Inferior parietal cortex (tissue), 1 donor: ENCODE results near the gene HDGFL2.

Source experiments
- DNase-seq: peaks from one replicate; pipeline ENCODE4 v3.0.0-alpha.2; 2016; ENCODE audit errors: extremely low spot score

HDGFL2 gene

DNA sequence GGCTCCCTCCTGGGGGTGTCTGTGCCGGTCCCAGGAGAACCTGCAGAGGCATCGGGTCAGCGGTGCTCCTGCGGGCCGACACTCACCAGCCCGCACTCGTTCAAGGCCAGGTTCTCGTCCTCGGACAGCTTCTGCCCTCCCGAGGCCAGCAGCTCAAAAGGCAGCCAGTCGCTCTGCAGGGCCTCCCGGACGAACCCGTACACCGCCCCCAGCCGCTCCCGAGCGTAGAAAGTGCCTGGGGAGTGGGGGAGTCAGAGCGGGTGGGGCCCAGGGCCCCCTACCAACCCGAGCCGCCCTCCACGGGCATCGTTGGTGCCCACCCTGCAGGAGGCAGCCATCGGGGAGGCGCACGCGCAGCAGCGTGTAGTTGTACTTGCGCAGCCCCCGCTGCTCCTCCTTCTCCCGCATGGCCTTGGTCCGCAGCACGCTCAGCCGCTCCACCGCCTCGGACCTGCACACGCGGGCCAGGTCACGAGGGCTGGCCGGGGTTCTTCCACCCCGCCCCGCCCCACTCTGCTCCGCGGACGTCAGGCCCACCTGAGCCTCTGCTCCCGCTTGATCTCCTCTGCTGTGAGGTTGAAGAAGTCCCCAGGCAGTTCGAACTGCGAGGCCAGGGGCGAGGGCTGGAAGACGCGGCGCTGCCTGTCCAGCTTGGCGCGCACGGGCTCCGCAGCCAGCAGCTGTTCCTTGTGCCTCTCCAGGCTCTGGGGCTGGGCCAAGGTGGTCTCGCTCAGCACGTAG lies 26.0 kb upstream of the HDGFL2 start:
- DNase-seq: no peak

DNA sequence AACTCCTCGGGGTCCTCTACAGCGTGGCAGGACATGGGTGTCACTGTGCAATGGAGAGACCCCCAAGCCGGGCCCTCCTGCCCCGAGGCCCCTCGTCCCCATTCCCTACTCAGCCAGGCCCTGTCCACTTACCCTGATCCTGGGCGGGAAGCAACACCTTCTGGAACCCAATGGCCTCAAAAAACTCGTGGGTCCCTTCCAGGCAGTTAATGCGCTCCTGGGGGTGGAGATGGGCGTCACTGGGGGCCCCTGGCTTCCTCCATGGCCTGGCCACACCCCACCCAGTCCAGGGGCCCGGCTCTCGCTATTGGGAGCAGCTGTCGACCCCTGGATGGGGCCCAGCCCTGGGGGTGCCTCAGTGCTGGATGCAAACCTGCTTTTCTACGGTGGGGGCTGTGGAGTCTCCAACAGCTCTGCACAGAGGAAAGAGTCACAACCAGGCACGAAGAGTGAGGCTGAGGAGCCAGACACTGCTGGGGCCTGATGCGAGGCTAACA lies 25.3 kb upstream of the HDGFL2 start:
- DNase-seq: no peak

- DNase-seq: no peak
Observed at GRCh38 chr19:4447327-4448146, 24.6 kb upstream of the HDGFL2 start.

GRCh38 chr19:4448147-4448985 lies 23.7 kb upstream of the HDGFL2 start:
- DNase-seq: no peak

DNA sequence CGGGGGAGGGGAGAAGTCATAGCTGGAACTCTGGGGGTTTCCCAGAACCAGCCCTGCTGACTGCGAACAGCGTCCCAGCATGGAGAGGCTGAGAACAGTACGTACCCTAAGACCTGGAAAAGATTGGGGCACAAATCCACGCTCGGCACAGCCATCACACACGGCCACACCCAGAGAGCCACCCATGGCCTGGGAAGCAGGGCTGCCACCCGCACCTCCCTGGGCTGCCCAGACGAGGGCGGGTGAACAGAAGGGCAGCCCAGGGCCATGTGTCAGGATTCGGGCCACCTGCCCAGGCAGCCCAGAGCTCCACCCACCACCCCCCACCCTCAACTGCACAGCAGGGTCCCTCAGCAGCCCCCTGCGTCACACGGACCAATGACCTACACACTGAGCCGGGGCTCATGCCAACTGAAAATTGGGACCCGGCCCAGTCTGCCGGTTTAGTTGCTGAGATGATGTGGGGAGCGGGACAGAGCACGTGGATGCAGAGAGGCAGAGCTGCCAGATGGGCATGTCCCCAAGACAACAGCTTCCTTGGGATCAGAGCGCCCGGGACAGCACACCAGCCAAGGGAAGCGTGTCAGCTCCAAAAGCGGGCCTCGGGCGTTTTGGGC lies 23.0 kb upstream of the HDGFL2 start:
- DNase-seq: peak; percentile 61

DNA sequence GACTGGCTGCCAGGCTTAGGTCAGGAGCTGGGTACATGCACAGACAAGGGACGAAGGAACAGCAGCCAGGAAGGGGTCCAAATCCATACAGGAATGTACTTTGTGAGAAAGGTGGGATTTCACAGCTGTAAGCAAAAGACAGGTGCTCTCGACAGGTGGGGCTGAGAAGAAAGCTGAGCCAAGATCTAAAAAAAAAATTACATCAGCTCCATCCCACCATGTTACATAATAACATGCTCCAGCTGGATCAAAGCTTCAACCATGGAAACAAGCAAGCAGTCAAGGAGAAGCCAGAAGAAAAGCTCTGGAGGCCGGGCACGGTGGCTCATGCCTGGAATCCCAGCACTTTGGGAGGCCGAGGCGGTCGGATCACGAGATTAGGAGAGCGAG lies 22.5 kb upstream of the HDGFL2 start:
- DNase-seq: no peak

DNA sequence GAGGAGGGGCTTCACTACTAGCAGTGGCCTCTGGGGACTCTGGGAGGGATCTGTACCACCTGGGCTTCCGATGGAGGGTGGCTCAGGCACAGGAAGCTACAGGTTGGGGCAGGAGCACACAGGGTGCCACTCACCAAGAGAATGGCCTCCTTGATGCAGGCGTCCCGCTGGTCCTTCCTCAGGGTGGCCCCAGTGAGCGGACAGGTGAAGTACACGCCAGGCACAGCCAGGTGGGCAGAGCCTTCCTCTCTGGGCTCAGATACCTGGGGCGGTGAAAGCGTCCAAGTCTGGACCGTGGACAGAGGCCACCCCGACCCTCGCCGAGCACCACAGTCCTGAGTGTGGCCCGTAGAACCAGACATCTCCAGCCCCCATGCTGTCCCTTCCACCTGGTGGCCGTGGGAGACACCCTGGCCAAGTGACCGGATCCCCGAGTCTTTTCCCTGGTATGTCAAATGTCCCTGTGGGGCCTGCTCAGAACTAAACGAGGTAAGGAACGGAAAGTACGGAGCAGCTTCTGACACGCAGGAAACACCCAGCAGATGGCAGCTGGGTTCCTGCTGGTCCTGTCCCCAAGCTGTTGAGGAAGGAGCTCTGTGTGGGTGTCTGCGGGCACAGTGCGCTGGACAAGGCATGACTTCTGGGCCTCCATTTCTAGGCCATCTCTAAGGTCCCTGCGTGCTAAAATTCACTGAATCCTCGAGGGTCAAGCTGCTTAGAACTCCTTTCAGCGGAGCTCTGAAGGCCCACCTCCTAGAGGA lies 19.7 kb upstream of the HDGFL2 start:
- no peak for DNase-seq

DNA sequence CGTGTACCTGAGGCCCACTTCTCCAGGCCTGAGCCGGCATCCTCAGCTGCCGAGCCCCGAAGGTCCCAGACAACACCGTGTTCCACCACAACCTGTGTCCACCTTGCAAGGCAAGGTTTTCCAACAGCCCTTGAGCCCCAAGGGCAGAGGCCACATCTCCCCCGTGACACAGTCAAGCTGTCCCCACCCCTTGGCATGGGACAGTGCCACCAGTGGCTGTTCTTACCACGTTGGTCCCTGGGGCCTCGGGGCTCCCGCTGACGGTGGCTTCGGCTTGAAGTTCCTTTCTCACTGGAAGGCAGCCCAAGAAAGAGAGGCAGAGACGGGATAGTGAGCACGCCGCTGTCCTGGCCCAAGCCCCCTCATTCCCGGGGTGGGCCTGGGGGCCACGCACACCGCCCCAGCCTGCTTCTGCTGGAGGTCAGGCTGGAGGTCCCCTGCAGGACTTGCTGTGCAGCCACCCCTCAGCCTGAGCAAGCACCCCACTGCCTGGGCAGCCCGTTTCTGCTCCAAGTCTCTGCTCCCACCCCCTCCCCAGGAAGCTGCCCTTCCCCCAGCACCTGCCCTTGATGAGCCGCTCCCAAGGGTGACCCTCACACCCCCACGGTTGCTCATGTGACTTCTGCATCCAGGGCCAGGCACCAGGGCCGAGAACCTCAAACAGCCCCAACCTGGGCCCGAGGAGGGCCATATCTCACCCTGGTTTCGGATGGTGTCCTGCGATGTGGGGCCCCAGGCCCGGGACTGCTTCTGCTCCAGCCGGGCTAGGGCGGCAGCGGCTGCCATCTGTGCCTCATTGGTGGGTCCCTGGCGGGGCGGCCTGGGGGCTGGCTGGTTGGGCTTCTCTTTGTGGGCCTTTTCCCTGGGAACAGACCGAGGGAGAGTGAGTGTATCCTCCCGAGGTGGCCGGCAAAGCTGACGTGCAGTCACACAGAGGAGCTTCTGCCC lies 18.6 kb upstream of the HDGFL2 start:
- DNase-seq: no peak

- no peak for DNase-seq
Observed at GRCh38 chr19:4454747-4455718, 17.1 kb upstream of the HDGFL2 start.

DNA sequence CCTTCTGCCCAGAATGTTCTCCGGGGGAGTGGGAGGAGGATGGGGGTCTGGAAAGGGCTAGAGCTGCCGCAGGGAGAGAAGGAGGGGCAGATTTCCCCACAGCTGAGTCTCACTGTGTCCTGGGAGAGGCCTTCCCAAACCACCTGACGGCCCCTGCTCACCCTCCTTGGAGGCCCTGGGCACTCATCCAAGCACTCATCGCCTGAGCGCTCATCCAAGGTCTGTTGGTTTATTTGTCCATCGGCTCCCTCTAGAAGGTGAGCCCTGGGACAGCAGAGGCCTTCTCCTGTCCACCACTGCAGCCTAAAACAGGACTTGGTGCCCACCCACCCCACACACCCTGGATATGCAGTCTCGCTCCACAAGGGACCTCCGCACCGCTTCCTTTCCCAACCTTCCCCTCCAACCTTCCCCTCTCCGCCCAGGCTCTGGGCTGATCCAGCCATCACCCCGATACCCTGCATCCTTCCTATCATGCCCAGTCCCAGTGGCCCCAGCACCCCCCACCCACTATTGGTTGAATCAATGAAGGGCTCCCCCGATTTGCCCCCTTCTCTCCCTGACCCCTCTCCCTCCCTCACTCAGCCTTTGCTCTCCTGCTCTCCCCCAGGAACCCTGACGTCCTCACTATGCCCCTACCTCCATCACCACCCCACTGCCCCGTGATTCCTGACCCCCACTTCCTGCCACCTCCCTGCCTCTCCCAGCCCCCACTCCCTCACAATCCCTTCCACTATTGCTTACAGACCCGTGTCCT lies 16.2 kb upstream of the HDGFL2 start:
- DNase-seq: no peak

DNA sequence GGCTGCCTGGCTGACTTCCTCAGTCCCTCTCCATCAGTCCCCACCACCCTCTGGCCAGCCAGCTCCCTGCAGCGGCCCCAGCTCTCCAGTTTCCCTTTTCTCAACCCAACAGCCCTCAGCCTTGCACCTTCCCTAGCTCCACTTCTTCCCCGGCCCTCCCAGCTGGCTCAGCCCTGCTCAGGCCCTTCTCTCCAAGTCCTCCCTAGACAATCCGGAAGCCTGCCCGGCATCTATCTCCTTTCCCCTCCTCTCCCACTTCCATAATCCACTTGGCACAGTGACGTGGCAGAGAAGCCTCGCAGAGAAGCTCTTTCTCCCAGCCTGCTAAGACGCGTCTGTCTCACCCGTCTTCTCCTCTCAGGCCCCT lies 15.6 kb upstream of the HDGFL2 start:
- peak; percentile 33 for DNase-seq

- DNase-seq: no peak
Observed at GRCh38 chr19:4456843-4457653, 15.0 kb upstream of the HDGFL2 start.

- DNase-seq: peak; percentile 98
Observed at GRCh38 chr19:4457654-4458395, 14.3 kb upstream of the HDGFL2 start, which contains the start of gene UBXN6. TSS of gene UBXN6 (minus strand) at chr19:4457794. CDS start at chr19:4457697, 97 bp downstream.

DNA sequence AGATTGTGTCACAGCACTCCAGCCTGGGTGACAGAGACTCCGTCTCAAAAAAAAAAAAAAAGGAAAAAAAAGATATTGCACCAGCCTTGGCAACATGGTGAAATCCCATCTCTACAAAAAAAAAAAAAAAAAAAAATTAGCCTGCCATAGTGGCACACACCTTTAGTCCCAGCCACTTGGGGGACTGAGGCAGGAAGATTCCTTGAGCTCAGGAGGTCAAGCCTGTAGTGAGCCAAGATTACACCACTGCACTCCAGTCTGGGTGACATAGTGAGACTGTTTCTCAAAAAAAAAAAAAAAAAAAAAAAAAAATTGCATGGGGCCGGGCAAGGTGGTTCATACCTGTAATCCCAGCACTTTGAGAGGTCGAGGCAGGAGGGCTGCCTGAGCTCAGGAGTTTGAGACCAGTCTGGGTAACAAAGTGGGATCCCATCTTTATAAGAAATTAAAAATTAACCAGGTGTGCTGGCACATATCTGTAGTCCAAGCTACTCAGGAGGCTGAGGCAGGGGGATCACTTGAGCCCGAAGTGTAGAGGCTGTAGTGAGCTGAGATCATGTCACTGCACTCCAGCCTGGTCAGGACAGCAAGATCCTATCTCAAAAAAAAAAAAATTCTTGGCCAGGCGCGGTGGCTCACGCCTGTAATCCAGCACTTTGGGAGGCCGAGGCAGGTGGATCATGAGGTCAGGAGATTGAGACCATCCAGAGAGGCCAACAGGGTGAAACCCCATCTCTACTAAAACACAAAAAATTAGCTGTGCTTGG lies 7.1 kb upstream of the HDGFL2 start:
- no peak for DNase-seq

GRCh38 chr19:4467835-4468234 lies 4.3 kb upstream of the HDGFL2 start:
- no peak for DNase-seq
